Activated CD4-positive, CD25-positive, alpha-beta regulatory T cell treated with anti-CD3 and anti-CD28 coated beads, Interleukin-2, amount 50 U/mL, for 24 hours (primary cell): ENCODE measurements around the gene BRD9.
A peak's percentile ranks its signal among the peaks of the same experiment; 100 is the strongest.
"Not testable (repeated sequence)": the region's sequence is repeated elsewhere in the genome, so short reads cannot be mapped to it uniquely, and the experiment has no call there.

ENCODE experiments used
- ATAC-seq, 2 donors: fragments of 150-1000 bp; cut with Tn5 transposase; one replicate each; pipeline ENCODE4 v1.10.0; 2021; ENCODE audit warnings: mild to moderate bottlenecking in 1 of 2, moderate library complexity in 1 of 2

BRD9 gene

DNA sequence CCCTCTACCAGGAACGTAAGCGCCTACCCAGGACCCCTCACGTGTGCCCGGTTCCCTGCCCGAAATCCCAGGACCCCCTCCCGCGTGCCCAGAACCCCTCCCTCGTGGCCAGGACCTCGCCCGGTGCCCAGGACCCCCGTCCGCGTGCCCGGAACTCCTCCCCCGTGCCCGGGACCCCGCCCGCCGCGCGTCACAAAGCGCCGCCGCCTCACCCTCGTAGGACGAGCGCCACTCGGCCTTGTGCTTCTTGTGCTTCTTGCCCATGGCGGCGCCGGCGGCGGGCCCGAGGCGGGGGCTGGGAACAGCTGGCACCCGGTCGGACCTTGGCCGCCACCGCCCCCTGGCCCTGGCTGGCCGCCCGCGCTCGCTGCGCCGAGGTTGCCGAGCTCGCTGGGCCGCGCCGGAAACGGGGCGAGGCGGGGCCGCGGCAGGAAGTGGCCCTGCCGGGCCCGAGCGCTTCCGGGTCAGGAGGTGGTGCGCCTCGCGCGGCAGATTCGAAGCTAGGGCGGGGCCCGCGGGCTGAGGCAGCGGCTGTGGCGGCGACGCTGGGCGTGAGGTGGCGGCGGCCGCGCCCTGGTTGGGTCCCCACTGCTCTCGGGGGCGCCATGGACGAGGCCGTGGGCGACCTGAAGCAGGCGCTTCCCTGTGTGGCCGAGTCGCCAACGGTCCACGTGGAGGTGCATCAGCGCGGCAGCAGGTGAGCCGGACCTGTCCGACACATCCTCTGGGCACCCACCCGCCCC, at the start of gene BRD9, which contains the start of gene TRIP13:
TSS of gene BRD9 (minus strand) at position 408 of the 743 bp plus-strand sequence. CDS start at position 264, 144 bp downstream.
TSS of gene TRIP13 (plus strand) at position 491 of the 743 bp plus-strand sequence. CDS start at position 606, 115 bp downstream.
- peak; percentile 99 for ATAC-seq

- not testable (repeated sequence) for ATAC-seq
Measured at GRCh38 chr5:940741-941140, 48.1 kb upstream of the BRD9 start.

DNA sequence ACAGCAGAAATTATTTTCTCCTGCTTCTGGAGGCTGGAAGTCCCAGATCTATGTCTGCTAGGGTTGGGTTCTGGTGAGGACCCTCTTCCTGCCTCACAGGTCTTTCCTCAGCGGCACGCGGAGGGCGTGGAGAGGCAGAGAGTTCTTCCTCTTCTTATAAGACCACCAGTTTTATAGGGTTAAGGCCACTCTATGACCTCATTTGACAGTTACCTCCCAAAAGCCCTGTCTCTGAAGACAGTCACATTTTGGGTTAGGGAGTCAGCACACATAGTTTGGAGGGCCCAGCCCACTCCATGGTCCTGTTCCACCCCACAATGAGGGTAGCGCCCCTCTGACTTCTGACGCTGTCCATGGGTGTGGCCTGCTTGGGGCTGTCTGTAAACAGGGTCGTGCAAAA, 46.8 kb upstream of the BRD9 start:
- no peak for ATAC-seq

DNA sequence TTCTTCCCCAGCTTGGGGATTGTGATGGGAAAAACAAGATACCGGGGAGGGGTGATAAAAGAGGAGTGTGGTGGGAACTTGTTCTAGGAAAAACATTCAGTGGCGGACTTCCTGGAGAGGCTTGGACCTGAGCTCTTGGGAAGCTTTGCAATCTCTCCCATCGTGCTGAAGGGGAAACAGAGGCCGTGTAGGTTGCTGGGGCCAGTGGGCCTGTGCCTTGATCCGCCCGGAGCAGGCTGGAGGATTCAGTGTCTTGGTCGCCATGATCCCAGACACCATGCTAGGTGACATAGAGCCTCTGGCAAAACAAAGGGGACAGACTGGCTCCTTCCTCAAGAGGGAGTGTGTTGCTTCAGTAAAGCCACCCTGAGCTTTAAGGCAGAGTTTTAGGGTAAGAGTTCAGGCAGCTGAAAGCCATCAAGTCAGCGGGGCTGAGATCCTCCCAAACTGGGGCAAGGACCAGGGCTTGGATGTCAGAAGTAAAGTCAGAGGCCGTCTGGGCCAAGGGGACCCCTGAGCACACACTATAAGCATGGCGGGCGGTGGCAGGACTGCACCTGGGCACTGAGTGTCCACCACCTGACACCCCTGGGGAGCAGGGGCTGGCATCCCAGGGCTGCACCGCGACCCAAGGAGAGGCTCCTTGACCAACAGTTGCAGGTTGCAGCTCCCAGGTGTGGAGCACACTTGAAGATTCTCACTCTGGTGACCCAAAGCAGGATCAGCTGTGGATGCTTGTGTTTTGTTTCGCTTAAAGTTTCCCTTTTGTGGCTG, 44.7 kb upstream of the BRD9 start:
- no peak for ATAC-seq

GRCh38 chr5:936149-937144, 43.8 kb upstream of the BRD9 start:
- no peak for ATAC-seq

- no peak for ATAC-seq
Measured at GRCh38 chr5:935510-936084, 43.0 kb upstream of the BRD9 start.

DNA sequence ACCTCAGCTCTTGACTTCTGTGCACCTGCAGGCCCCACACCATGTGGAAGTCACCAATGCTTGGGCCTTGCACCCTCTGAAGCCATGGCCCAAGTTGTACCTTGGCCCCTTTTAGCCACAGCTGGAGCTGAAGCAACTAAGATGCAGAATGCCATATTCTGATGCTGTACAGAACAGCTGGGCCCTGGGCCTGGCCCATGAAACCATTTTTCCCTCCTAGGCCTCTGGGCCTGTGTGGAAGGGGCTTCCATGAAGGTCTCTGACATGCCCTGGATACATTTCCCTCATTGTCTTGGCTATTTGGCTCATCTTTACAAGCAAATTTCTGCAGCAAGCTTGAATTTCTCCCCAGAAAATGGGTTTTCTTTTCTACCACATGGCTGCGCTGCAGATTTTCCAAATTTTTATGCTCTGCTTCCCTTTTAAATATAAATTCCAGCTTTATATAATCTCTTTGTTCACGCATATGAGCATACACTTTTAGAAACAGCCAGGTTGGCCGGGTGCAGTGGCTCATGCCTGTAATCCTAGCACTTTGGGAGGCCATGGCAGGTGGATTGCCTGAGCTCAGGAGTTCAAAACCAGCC, 41.9 kb upstream of the BRD9 start:
- not testable (repeated sequence) for ATAC-seq

- ATAC-seq: not testable (repeated sequence)
Measured at GRCh38 chr5:933951-934350, 41.4 kb upstream of the BRD9 start.

DNA sequence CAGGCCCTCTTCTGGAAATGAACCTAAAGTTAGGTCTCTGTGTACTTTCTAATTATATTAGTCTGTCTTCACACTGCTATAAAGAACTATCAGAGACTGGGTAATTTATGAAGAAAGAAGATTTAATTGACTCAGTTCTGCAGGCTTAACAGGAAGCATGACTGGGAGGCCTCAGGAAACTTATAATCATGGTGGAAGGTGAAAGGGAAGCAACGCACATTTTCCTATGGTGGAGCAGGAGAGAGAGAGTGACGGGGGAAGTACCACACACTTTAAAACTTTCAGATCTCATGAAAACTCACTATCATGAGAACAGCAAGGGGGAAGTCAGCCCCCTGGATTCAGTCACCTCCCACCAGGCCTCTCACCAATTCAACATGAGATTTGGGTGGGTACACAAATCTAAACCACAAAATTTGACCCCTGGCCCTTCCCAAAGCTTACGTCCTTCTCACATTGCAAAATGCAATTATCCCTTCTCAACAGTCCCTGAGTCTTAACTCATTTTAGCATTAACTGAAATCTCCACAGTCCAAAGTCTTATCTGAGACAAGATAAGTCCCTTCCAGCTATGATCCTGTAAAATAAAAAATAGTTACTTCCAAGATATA, 40.8 kb upstream of the BRD9 start:
- no peak for ATAC-seq

GRCh38 chr5:932628-933250, 40.1 kb upstream of the BRD9 start:
- no peak for ATAC-seq

DNA sequence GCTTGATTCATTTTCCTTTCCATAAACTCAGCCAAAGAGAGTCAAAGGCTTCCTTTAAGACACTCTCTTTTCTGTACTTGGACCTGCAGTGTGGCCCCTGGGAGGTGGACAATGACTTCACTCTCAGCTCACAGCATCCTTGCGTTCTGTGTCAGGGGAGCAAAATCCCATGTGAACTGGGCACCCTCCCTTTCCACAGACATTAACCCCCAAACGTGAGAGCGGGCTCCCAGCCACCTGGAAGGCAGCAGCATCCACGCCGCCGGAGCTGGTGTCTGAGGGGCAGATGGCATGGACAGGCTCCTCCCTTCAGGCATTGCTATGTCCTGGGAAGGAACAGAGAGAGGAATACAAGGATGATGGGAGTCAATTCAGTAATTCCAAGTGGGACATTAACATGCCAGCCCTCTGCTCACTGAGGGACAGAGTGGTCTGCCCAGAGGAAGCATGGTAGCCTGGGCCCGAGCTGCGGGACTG, 39.6 kb upstream of the BRD9 start:
- ATAC-seq: no peak

GRCh38 chr5:931570-932145, 39.1 kb upstream of the BRD9 start:
- no peak for ATAC-seq

DNA sequence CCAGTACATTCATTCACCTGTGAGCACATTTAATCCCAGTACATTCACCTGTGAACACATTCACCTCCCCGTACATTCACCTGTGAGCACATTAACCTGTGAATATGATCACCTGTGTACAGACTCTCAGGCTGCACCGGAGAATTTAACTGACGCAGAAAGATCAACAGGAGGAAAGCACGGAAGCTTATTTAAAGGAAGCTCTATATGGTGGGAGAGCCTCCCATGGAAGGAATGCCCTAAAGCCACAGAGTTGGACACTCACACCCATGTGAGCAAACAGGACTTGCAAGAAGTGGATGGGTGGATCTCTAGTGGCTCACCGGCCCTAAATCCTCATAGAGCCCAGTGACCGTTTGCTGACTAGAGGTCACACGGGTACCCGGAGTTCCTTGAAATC, 38.3 kb upstream of the BRD9 start:
- no peak for ATAC-seq

GRCh38 chr5:929596-929995, 37.0 kb upstream of the BRD9 start:
- ATAC-seq: no peak

DNA sequence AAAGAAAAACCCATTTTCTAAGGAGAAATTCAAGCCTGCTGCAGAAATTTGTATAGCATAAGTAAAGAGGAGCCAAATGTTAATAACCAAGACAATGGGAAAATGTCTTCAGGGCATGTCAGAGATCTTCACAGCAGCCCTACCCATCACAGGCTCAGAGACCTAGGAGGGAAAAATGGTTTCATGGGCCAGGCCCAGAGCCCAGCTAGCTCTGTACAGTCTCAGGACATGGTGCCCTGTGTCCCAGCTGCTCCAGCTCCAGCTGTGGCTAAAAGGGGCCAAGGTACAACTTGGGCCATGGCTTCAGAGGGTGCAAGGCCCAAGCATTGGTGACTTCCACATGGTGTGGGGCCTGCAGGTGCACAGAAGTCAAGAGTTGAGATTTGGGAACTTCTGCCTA, 36.6 kb upstream of the BRD9 start:
- ATAC-seq: not testable (repeated sequence)

DNA sequence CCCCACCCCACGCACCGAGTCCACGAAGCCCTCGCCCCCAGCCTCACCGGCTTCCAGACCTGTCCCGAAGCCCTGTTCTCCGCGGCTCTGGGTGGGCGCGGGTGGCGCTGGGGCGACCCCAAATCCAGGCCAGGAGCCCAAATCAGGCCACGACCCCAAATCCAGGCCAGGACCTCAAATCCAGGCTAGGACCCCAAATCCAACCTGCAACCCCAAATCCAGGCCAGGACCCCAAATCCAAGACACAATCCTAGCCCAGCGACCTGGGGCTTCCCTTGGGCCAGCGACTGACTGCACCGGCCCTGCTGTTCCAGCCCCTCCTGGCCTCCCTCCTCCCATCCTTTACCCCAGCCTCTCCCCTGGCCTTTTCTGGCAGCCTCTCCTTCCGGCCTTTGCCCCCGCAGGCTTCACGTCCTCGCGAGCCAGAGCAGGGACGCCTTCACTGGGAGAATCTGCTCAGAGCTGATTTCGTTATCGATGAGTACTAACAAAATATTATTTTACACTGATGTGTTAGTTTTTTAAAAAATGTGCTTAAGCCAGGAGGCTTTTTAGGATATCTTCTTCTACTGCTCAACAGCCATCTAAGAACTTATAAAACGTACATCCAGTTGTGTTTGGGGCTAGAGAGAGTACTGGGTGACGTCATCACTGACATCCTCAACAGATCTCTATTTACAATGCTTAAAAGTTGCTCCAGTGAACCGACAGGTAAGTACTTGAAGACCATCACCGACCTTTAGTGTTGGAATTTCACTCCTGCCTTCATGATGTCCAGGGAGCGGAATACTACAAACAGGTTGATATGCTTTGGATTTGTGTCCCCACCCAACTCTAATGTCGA, 34.8 kb upstream of the BRD9 start:
- ATAC-seq: no peak

GRCh38 chr5:926417-927171, 34.0 kb upstream of the BRD9 start:
- ATAC-seq: peak; percentile 34 to 45

DNA sequence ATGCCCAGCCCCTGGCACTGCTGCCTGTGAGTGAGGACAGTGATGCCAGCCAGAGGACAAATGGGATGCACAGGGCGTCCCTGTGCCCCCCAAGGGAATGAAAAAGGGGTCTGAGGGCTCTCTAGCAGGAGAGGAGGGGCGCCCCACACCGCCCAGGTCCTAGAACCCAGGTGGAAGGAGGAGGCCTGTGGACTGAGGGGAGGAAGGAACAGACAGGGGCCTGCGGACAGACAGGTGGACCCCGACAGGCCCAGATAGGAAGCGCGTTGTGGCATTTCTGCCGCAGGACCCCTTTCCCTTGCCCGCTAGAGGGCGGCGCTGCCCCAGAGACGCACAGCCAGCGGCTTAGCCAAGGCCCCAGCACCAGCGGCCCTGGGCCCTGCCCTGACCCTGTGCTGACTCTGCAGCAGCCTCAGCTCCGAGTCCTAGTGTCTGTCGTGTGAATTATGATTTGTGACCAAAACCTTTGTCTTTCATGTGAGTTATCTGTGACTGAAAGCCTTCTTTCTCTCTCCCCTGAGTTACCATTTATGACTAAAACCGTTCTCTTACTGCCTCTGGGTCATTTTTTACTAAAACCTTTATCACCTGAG, 30.8 kb upstream of the BRD9 start:
- ATAC-seq: peak; percentile 59 to 79
